Type B pancreatic cell (in vitro differentiated cells): ENCODE measurements around the gene AP2A1. TPM values are rescaled to one million over a fixed set of nuclear protein-coding genes. Genes with fewer than 3 reads are reported as not detected.

Source experiments
- DNase-seq: peaks from one replicate; pipeline ENCODE4 v3.0.0; 2021; ENCODE audit warnings: mixed read lengths; ENCODE audit not compliant: unreplicated experiment; ENCODE audit errors: extremely low spot score
- H3K27ac Mint-ChIP-seq: 2 replicates; pipeline ENCODE4 v1.8.0; 2021; ENCODE audit warnings: mild to moderate bottlenecking, mixed read lengths
- H3K27me3 Mint-ChIP-seq: 2 replicates; pipeline ENCODE4 v1.8.0; 2021; ENCODE audit warnings: mixed read lengths
- H3K36me3 Mint-ChIP-seq: 2 replicates; pipeline ENCODE4 v1.8.0; 2021; ENCODE audit warnings: mixed read lengths
- H3K4me1 Mint-ChIP-seq: one replicate; pipeline ENCODE4 v1.8.0; 2021; ENCODE audit warnings: mixed read lengths; ENCODE audit not compliant: unreplicated experiment
- H3K4me3 Mint-ChIP-seq: 2 replicates; pipeline ENCODE4 v1.8.0; 2021; ENCODE audit warnings: mild to moderate bottlenecking, mixed read lengths
- H3K9me3 Mint-ChIP-seq: 2 replicates; pipeline ENCODE4 v1.8.0; 2021; ENCODE audit warnings: mixed read lengths
- CTCF ChIP-seq: fragments of 200-600 bp; sonication (generic); conservative IDR thresholded peaks from 2 replicates; pipeline ENCODE4 v1.5.0; 2021; ENCODE audit warnings: antibody characterized with exemption, mild to moderate bottlenecking
- total RNA-seq: library from RNA; stranded (reverse); gene quantifications from 2 replicates; pipeline ENCODE4 v1.2.1, GENCODE V29; 2021; ENCODE audit warnings: low replicate concordance

The AP2A1 gene
- total RNA-seq, 1 donor from 2014 or later = 82.9 TPM

- H3K9me3 Mint-ChIP-seq = no peaks in the 10 kb centered on the region
- H3K36me3 Mint-ChIP-seq = peaks cover 26% of the 10 kb centered on the region
- H3K4me1 Mint-ChIP-seq = peaks cover 8% of the 10 kb centered on the region
- H3K4me3 Mint-ChIP-seq = no peak overlapping the region
- no peaks in the 10 kb centered on the region for H3K27me3 Mint-ChIP-seq
- no peak for TF ChIP-seq CTCF
- no peak overlapping the region for H3K27ac Mint-ChIP-seq
- DNase-seq = no peak
Observed at GRCh38 chr19:49779731-49780555, 13.1 kb downstream of the AP2A1 start.

- Mint-ChIP-seq H3K27me3 (no peaks in the 10 kb centered on the region), H3K36me3 (peaks cover 31% of the 10 kb centered on the region), H3K9me3 (no peaks in the 10 kb centered on the region), H3K4me3 (no peak overlapping the region), H3K4me1 (peaks cover 13% of the 10 kb centered on the region), H3K27ac (peak overlapping the region; percentile 51)
- DNase-seq = no peak
- TF ChIP-seq CTCF = no peak
Observed at GRCh38 chr19:49780861-49781260, 14.1 kb downstream of the AP2A1 start.

- Mint-ChIP-seq H3K27me3 (no peaks in the 10 kb centered on the region), H3K27ac (peak overlapping the region; percentile 51), H3K4me3 (no peak overlapping the region), H3K9me3 (no peaks in the 10 kb centered on the region), H3K4me1 (peaks cover 17% of the 10 kb centered on the region), H3K36me3 (peaks cover 33% of the 10 kb centered on the region)
- DNase-seq = no peak
- TF ChIP-seq CTCF = no peak
Observed at GRCh38 chr19:49781394-49781793, 14.6 kb downstream of the AP2A1 start.

GRCh38 chr19:49782515-49782914 lies 15.7 kb downstream of the AP2A1 start:
- Mint-ChIP-seq H3K4me1 (peaks cover 21% of the 10 kb centered on the region), H3K9me3 (no peaks in the 10 kb centered on the region), H3K27me3 (no peaks in the 10 kb centered on the region), H3K27ac (no peak overlapping the region), H3K36me3 (peaks cover 37% of the 10 kb centered on the region), H3K4me3 (no peak overlapping the region)
- DNase-seq = no peak
- TF ChIP-seq CTCF = no peak

- Mint-ChIP-seq H3K27ac (peak overlapping the region; percentile 98), H3K4me3 (peak overlapping the region; percentile 63), H3K36me3 (peaks cover 33% of the 10 kb centered on the region), H3K4me1 (peaks cover 14% of the 10 kb centered on the region), H3K9me3 (no peaks in the 10 kb centered on the region), H3K27me3 (no peaks in the 10 kb centered on the region)
- DNase-seq = no peak
- TF ChIP-seq CTCF = no peak
Observed at GRCh38 chr19:49786376-49786820, 19.6 kb downstream of the AP2A1 start.
